OCI-LY3 (cell line): ENCODE results near the gene ATN1.

Experiments
- EZH2phosphoT487 ChIP-seq: fragments of 200-600 bp; shearing (Covaris generic); IDR thresholded peaks from 2 replicates; pipeline ENCODE4 v1.6.1; 2018; ENCODE audit warnings: antibody characterized with exemption, mixed run types, low read depth
- TF ChIP-seq, protein P1 (sequence below): fragments of 200-600, 300-600 bp; sonication (generic); IDR thresholded peaks from 2 replicates; pipeline ENCODE4 v1.5.1; 2014; ENCODE audit warnings: antibody characterized with exemption, low read length, low read depth

DNA sequence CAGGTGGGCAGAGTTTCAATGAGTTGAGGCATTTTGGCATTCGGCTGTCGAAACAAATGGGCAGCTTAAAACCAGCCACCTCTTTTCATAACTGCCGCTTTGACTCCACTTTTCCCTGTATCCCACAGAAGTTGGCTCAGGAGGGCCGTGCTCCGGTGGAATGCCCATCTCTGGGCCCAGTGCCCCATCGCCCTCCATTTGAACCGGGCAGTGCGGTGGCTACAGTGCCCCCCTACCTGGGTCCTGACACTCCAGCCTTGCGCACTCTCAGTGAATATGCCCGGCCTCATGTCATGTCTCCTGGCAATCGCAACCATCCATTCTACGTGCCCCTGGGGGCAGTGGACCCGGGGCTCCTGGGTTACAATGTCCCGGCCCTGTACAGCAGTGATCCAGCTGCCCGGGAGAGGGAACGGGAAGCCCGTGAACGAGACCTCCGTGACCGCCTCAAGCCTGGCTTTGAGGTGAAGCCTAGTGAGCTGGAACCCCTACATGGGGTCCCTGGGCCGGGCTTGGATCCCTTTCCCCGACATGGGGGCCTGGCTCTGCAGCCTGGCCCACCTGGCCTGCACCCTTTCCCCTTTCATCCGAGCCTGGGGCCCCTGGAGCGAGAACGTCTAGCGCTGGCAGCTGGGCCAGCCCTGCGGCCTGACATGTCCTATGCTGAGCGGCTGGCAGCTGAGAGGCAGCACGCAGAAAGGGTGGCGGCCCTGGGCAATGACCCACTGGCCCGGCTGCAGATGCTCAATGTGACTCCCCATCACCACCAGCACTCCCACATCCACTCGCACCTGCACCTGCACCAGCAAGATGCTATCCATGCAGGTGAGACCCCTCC, 10.8 kb downstream of the ATN1 start:
- TF ChIP-seq, protein P1, sequence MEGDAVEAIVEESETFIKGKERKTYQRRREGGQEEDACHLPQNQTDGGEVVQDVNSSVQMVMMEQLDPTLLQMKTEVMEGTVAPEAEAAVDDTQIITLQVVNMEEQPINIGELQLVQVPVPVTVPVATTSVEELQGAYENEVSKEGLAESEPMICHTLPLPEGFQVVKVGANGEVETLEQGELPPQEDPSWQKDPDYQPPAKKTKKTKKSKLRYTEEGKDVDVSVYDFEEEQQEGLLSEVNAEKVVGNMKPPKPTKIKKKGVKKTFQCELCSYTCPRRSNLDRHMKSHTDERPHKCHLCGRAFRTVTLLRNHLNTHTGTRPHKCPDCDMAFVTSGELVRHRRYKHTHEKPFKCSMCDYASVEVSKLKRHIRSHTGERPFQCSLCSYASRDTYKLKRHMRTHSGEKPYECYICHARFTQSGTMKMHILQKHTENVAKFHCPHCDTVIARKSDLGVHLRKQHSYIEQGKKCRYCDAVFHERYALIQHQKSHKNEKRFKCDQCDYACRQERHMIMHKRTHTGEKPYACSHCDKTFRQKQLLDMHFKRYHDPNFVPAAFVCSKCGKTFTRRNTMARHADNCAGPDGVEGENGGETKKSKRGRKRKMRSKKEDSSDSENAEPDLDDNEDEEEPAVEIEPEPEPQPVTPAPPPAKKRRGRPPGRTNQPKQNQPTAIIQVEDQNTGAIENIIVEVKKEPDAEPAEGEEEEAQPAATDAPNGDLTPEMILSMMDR: no peak
- no peak for TF ChIP-seq EZH2phosphoT487
